SK-MEL-5 (cell line): ENCODE results near the gene PTPRD. TPM values are rescaled to one million over a fixed set of nuclear protein-coding genes. Genes with fewer than 3 reads are reported as not detected.

ENCODE experiments used
- DNase-seq: peaks from one replicate; pipeline ENCODE4 v3.0.0-alpha.2; 2016; ENCODE audit warnings: low read depth, low spot score
- in situ Hi-C: cut with HindIII; loops from 2 replicates; pipeline ENCODE4 v1.10.0; 2016; ENCODE audit warnings: low sequenced_read_pairs, high pct_unique_total_duplicates, low pct_unique_long_range_greater_than_20kb
- total RNA-seq: library from RNA; depleted of rRNA; stranded (reverse); fragments of >200 nt; shearing (Covaris generic); gene quantifications from 2 replicates; pipeline ENCODE4 v1.2.3, GENCODE V29; 2014

Gene PTPRD
- total RNA-seq, 1 experiment from 2014 or later: 2.1 TPM

DNA sequence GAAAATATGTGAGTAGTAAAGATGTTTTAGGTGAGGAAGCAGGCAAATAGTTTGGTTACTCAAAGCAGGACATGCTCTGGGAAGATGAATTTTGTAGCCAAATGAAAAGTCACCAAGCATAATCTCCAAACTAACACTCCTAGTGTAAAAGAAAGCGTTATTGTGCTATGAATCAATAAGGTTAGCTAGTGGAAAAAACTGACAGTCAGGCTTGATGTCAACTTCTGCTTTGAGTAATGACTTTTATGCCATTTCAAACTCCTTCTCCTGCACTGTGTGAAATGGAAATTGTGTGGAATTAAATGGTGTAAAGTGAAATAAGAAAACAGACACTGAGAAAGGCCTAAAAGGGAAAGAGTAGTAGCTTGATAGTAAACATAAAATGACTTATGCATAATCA is 2176.0 kb downstream of the PTPRD start:
- in situ Hi-C loops: no loop called here

DNA sequence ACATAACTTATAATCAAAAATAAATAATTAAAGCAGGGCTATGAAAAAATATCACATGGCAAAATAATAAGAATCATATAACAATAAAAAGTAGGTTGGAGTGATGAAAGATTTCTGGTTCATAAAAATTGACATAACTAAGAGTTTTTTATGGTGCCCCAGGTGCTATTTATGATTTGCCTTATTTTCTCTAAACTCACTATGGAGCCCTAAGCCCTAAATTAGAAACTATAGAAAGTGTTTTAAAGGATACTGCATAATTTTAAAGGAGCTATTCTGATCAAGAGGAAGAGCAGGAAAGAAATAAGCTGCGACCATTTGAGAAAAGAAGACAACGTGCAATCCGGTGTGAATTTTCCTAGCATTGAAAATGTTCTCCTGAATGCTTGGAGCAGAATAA is 2178.2 kb downstream of the PTPRD start:
- no peak for DNase-seq
- in situ Hi-C loops: no loop called here

More for the DNA sequence above, 2176.0 kb downstream of the PTPRD start:
- no peak for DNase-seq

DNA sequence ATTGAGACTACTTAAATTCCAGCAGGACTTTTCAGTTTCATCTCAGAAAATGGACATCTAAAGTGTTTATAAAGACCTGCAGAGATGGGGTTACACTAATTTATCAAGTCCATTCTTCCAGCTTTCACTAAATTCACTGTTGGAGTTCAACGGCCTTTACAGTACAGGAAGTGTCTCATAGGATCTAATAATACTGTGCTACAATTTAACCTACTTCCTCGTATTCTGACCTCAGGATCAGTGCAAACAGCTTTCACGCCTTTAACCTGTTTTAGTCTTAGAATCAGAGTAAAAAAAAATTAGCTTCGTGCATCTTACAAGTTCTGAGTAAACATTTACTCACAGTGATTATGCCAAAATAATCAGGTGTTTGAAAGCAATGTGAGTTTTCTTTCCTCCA is 2180.6 kb downstream of the PTPRD start:
- in situ Hi-C loops: no loop called here
- no peak for DNase-seq

DNA sequence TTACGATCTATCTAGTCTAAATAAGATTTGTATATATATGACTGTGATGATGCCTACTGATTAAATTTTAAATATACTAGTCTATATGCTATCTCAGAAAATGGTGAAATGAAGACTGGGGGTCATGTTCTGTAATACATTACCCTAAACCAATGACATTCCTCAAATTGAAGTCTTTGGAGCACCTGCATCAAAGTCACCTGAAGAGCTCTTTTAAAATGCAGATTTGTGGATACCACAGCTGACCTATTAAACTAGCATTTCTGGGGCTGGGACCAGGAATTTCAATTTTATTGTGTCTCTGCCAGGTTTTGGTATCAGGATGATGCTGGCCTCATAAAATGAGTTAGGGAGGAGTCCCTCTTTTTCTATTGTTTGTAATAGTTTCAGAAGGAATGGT is 2181.3 kb downstream of the PTPRD start:
- DNase-seq: no peak
- in situ Hi-C loops: no loop called here

DNA sequence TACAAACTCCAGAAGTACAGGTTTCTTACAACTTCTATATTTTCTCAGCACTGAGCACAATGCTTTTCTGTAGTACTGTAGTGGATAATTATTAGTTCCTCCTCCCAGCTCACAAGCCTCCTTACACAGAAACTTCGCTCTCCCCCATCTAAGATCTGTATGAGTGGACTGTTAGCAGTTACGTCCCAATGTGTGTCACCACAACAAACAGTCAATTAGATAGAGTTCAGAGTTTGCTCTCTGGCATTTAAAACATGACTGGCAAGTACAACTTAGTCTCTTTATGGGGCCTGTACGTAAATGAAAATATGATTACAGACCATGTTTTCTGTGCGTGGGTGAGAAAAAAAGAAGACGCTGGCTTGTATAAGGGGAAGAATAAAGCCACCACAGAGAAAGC is 2181.9 kb downstream of the PTPRD start:
- in situ Hi-C loops: no loop called here
- DNase-seq: no peak

DNA sequence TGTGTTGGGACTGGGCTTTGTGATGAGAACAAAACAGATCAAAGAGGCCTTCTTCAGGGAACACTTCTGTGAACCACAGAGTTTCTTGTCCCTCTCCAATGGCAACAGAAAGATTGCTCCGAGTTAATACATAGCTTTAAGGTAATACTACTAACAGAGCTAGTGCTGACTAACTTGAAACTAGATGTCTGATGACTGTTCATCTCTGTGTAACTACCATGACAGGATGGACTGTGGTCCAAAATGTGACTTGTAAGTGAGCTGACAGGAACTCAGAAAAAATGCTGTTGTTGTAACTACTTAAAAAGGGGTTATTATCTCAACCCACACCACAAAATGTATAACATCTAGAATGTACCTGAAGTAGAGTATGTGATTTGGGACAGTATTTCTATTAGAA is 2183.0 kb downstream of the PTPRD start:
- in situ Hi-C loops: no loop called here
- DNase-seq: no peak

DNA sequence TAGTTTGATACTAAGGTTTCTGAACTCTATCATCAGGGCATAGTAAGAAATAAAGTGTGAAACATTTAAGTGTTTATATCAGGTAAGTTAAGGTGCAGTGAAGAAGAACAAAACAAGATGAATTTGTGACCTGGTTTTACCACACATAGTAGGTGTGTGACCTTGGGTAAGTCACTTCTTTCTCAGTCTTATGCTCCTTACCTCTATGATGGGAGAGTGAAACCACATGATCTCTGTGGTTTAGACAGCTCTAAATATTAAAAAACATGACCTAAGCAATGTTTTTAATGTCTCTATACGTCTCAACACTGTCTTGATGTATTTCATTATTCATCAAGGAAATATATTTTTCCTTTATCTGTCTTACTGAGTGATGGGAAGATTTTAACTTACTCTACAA is 2183.6 kb downstream of the PTPRD start:
- no peak for DNase-seq
- in situ Hi-C loops: no loop called here

DNA sequence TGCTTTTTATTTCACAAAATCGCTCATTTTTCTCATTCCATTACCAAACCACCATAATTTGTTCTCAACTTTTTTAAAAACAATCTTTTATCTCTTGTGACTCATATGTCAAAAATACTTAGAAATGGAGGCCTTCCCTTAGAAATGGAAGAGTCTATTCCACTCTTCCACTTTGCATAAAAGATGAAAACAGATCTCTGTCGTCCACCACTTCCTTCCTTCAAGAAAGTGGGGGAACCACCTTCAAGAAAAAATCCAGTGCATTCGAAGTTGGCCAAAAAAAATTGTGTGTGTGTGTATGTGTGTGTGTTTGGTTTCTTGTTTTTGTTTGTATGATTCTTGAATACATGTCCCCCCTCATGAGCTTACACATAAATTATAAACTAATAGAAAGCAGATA is 2184.4 kb downstream of the PTPRD start:
- no peak for DNase-seq
- in situ Hi-C loops: no loop called here

DNA sequence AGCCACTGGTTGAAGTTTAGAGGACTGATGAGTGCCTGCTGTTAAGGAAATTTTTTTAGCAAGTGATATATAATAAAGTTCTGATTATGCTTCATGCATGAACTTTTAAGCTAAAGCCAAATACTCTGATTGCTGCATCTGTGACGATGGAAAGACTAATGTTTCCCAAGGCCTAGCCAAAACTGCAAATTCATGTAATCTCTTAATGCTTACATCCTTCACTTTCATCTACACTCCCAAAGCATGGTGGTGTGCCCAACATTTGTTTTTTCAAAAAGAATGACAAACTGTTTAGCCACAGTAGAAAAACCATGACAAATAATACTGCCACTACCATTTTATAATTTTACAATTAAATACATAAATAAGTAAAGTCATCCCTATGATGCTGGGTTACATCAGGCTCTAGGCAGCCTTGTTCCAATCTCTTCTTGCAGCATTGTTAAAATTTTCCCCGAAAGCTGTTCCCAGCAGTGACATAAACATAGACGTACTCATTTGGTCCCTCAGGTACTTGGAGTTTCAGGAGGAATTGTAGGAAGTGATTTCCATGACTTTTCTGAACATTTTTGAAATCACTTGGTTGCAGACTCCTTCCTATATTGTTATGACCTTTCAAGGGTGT is 2187.9 kb downstream of the PTPRD start:
- no peak for DNase-seq
- in situ Hi-C loops: no loop called here

DNA sequence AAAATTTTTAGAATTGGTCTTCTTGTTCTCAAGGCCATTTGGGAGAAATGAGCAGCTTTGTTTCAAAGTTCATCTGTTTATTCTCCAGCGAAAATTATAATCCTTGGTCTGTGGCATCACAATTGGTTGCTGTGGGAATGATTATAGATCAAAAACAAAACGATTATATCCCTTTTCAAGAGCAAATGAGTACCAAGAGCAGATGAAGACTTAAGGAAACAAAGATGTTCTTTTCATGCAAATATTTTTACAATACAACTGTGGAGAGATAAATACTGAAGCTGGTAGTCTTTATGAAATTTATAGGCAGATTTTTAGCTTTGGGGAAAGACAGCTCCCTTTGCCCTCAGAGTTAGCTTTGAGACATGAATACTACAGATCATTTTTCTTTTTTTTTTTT is 2192.4 kb downstream of the PTPRD start:
- in situ Hi-C loops: no loop called here
- DNase-seq: no peak

DNA sequence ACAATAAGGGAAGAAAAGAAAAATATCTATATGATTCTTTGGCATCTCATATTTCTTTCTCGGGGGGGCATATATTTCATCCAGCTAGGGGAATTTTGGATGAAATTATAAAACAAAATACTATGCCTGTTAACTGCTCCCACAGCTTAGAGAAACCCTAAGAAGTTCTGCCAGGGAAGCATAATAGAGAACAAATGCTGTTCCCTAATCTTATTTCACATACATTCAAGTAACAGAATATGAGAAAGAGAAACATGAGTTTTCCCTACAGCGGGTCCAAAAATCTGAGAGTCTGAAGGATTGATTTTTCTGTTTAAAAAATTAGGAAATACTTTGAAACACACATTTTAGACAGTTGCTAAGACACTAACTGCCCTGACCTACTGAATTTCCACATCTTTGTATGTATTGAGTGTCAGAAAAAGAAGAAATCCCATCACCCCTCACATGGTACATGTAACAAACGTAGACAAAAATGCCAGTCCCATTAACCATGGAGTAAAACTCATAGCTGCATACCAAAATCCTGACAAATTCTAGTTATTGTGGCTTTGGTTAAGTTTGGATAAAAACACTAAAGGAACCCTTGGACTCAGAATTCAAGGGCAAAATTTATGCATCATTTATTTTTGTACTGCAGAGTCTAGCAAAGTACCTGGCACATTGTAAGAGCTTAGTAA is 2193.1 kb downstream of the PTPRD start:
- in situ Hi-C loops: no loop called here

DNA sequence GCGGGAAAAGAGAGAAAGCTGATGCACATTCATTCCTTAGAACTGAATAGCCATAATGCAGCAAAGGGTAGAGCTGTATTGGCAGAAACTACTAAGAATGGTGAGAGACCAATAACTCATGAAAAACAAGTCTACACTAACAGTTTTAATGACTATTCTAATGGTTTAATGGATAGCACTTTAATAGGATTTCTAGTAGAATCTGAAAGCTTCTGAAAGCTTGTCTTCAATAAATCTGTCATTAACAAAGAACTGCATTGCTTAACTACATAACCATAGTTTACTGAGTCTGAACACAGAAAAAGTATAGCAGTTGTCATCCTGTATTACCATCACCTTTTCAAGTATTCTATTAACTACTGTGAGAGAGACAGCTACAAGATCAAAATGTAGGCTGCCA is 2195.5 kb downstream of the PTPRD start:
- DNase-seq: no peak
- in situ Hi-C loops: no loop called here

More for the DNA sequence above, 2193.1 kb downstream of the PTPRD start:
- DNase-seq: no peak

DNA sequence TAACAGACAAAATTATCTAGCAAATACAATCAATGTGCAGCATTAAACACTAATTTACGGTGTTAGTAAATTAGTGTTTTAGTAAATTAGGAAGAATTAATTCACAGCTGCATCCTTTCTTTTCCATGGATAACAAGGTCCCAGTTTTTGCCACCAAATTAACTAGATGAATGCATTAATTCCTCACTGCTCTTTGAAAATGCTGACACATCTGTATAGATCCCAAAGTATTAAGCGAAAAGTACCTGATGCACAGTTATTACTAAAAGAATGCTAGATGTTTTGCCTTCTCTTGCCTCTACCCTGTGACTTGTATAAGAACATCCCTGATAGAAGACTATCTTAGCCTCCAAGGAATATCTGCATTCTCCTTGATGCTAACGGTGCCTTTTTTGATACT is 2200.5 kb downstream of the PTPRD start:
- no peak for DNase-seq

DNA sequence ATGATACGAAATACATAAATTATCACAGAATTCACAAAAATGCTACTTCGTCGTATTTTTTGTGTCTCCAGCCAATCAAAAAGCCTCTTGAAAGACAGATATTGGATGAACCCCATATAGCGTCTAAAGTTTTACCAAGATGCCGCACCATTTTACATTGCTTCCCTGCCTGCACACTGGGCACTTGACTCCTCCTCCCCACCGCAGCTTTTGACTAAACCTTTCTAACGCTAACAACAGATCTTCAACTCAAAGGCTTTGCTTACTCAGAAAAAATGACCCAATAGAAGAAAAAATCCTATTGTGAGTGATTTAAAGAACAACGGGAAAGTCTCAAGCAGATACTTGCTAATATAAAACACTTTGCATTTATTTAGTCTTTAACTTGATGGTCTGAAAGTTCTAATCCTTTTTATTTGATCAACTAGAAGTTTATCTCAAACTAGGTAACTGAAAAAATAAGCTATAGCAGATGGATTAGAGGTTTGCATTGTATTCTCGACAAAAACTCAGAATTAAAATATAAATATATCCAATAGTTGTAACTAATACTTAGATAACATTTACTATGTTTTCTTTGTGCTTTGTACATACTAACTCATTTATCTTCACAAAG is 2204.1 kb downstream of the PTPRD start:
- no peak for DNase-seq

More for the DNA sequence above, 2200.5 kb downstream of the PTPRD start:
- in situ Hi-C loops: no loop called here

DNA sequence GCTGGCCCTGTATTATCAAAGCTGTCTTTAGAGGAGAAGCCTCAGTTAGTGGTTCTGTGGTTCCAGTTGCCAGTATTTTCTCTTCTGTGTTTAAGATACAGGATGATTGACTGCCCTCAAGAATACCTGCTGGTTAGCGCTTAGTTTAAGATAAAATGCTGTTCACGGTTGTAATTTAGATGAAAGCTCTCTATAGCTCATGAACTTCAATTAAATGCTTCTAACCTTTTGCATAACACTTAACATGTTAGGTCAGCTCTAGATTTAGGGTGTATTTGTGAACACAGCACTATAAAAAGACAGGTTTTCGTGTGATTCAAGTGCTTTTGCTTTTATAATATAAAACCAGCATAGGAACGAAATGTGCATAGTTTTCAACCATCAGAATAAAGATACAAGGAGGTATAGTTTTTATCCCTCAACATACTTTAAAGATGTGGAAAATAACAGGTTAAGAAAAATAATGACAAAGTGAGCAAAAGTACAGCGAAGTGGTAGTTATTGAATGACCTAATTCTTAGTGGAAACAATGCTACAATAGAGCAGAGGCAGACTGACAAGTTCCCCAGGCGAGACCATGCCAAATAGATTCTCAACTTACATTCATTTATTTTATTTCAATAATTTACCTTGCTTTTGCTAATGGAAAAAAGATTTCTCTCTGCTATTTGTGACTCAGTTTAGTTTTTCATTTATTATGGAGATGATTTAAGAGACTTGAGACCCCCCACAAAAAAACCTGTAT is 2210.7 kb downstream of the PTPRD start:
- no peak for DNase-seq
- in situ Hi-C loops: no loop called here

More for the DNA sequence above, 2204.1 kb downstream of the PTPRD start:
- in situ Hi-C loops: no loop called here

DNA sequence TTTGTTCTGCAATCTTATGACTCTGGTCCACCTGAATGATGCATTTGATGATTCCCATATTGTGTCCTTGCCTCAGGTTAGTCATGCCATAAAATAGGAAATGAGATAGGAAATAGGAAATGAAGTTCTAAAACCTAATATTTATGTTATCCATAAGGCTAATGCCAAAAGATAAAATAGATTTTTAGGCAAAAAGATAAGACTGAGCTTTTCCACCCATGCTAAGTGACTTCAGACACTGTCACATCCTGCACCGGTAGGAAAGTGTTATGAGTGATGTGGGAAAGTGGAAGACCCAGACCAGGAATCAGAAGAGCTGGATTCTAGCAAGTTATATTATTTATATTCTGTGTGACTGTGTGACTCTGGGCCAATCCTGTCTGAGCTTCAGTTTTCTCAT is 2212.4 kb downstream of the PTPRD start:
- DNase-seq: no peak
- in situ Hi-C loops: no loop called here

DNA sequence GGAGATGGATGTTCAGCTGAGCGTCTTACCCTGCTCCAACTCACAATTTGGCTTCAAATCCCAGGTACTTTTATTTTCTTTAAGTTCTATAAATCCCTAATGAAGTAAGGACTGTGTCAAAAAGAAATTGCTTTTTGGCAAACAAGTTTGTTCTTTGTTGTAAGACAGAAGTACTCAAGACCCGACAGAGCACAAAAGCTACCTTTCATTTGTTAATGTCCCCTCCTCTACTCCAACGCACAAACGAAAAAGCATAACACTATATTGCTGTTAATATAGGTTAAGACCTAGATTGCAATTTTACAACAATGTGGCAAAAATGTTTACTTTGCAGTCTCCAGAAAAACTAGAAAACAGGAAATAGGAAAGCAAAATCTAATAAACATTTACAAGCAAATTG is 2217.8 kb downstream of the PTPRD start:
- in situ Hi-C loops: no loop called here
- no peak for DNase-seq

DNA sequence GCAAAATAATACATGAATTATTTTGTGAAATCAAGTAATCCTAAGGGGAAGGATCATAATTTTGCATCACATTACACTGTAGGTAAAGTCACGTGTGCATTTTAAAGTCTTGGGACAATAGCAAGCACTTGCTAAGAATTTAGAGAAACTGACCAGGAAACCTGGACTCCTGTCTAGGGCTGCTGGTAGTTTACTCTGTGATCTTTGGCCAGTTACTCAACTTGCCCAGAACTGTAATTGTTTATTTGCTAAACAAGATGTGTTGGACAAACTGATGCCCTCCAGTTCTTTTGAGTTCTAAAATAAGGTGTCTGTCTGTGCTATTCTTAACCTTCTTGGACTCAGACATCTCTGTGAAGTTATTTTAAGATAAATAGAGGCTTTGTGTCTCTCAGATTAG is 2218.5 kb downstream of the PTPRD start:
- in situ Hi-C loops: no loop called here
- DNase-seq: no peak
